ENCODE data around the gene IDE.
"Not testable (repeated sequence)": the region's sequence is repeated elsewhere in the genome, so short reads cannot be mapped to it uniquely, and the experiment has no call there.

Gene IDE

GRCh38 chr10:92573091-92573797 is 649 bp downstream of the IDE start:
- Mint-ChIP-seq H3K4me3 (peak overlapping the region; percentile 89), H3K27me3 (no peaks in the 10 kb centered on the region), H3K27ac (peak overlapping the region; percentile 15), H3K9me3 (no peaks in the 10 kb centered on the region), H3K4me1 (peaks cover 43% of the 10 kb centered on the region), H3K36me3 (peaks cover 7% of the 10 kb centered on the region)

GRCh38 chr10:92572362-92573090 is 1.4 kb downstream of the IDE start:
- Mint-ChIP-seq H3K27ac (peak overlapping the region; percentile 15), H3K4me1 (peaks cover 49% of the 10 kb centered on the region), H3K36me3 (peaks cover 7% of the 10 kb centered on the region), H3K4me3 (peak overlapping the region; percentile 89), H3K27me3 (no peaks in the 10 kb centered on the region), H3K9me3 (no peaks in the 10 kb centered on the region)

GRCh38 chr10:92571649-92572048 is 2.2 kb downstream of the IDE start:
- peak overlapping the region; percentile 23 for H3K27ac Mint-ChIP-seq
- H3K36me3 Mint-ChIP-seq: peaks cover 9% of the 10 kb centered on the region
- no peaks in the 10 kb centered on the region for H3K27me3 Mint-ChIP-seq

GRCh38 chr10:92569663-92570062 is 4.2 kb downstream of the IDE start:
- H3K27me3 Mint-ChIP-seq, H3K4me3 Mint-ChIP-seq, H3K27ac Mint-ChIP-seq, H3K9me3 Mint-ChIP-seq: not testable (repeated sequence)
- Mint-ChIP-seq H3K36me3 (peaks cover 18% of the 10 kb centered on the region), H3K4me1 (peaks cover 62% of the 10 kb centered on the region)

More at GRCh38 chr10:92571649-92572048, 2.2 kb downstream of the IDE start:
- Mint-ChIP-seq H3K4me1 (peaks cover 55% of the 10 kb centered on the region), H3K4me3 (peak overlapping the region; percentile 89), H3K9me3 (no peaks in the 10 kb centered on the region)

- peaks cover 63% of the 10 kb centered on the region for H3K4me1 Mint-ChIP-seq
- no peaks in the 10 kb centered on the region for H3K9me3 Mint-ChIP-seq
- peaks cover 20% of the 10 kb centered on the region for H3K36me3 Mint-ChIP-seq
- H3K27me3 Mint-ChIP-seq: no peaks in the 10 kb centered on the region
- H3K27ac Mint-ChIP-seq: peak overlapping the region; percentile 14
- no peak overlapping the region for H3K4me3 Mint-ChIP-seq
Measured at GRCh38 chr10:92569071-92569470, 4.8 kb downstream of the IDE start.

GRCh38 chr10:92567952-92568600 is 5.8 kb downstream of the IDE start:
- H3K27ac Mint-ChIP-seq: no peak overlapping the region
- H3K4me3 Mint-ChIP-seq: no peak overlapping the region
- H3K9me3 Mint-ChIP-seq: no peaks in the 10 kb centered on the region
- H3K4me1 Mint-ChIP-seq: peaks cover 67% of the 10 kb centered on the region
- no peaks in the 10 kb centered on the region for H3K27me3 Mint-ChIP-seq
- peaks cover 23% of the 10 kb centered on the region for H3K36me3 Mint-ChIP-seq

- H3K36me3 Mint-ChIP-seq: peaks cover 38% of the 10 kb centered on the region
- H3K9me3 Mint-ChIP-seq: peaks cover 10% of the 10 kb centered on the region
- peaks cover 37% of the 10 kb centered on the region for H3K4me1 Mint-ChIP-seq
- H3K27ac Mint-ChIP-seq: no peak overlapping the region
- no peak overlapping the region for H3K4me3 Mint-ChIP-seq
- no peaks in the 10 kb centered on the region for H3K27me3 Mint-ChIP-seq
Measured at GRCh38 chr10:92562424-92562823, 11.5 kb downstream of the IDE start.

- no peaks in the 10 kb centered on the region for H3K27me3 Mint-ChIP-seq
- no peak overlapping the region for H3K4me3 Mint-ChIP-seq
- H3K9me3 Mint-ChIP-seq: peaks cover 10% of the 10 kb centered on the region
- H3K36me3 Mint-ChIP-seq: peaks cover 38% of the 10 kb centered on the region
- no peak overlapping the region for H3K27ac Mint-ChIP-seq
- H3K4me1 Mint-ChIP-seq: peaks cover 16% of the 10 kb centered on the region
Measured at GRCh38 chr10:92559046-92559445, 14.8 kb downstream of the IDE start.

GRCh38 chr10:92553959-92554358 is 19.9 kb downstream of the IDE start:
- peaks cover under 1% of the 10 kb centered on the region for H3K9me3 Mint-ChIP-seq
- H3K27me3 Mint-ChIP-seq: no peaks in the 10 kb centered on the region
- peaks cover 33% of the 10 kb centered on the region for H3K36me3 Mint-ChIP-seq
- H3K4me3 Mint-ChIP-seq: no peak overlapping the region
- peaks cover 9% of the 10 kb centered on the region for H3K4me1 Mint-ChIP-seq
- no peak overlapping the region for H3K27ac Mint-ChIP-seq

GRCh38 chr10:92552310-92552709 is 21.6 kb downstream of the IDE start:
- H3K4me3 Mint-ChIP-seq: no peak overlapping the region
- H3K9me3 Mint-ChIP-seq: no peaks in the 10 kb centered on the region
- H3K36me3 Mint-ChIP-seq: peaks cover 28% of the 10 kb centered on the region
- no peak overlapping the region for H3K27ac Mint-ChIP-seq
- peaks cover 9% of the 10 kb centered on the region for H3K4me1 Mint-ChIP-seq
- no peaks in the 10 kb centered on the region for H3K27me3 Mint-ChIP-seq

- Mint-ChIP-seq H3K36me3 (peaks cover 28% of the 10 kb centered on the region), H3K27ac (no peak overlapping the region), H3K9me3 (no peaks in the 10 kb centered on the region), H3K27me3 (no peaks in the 10 kb centered on the region), H3K4me3 (no peak overlapping the region), H3K4me1 (peaks cover 12% of the 10 kb centered on the region)
Measured at GRCh38 chr10:92550924-92551323, 23.0 kb downstream of the IDE start.

- Mint-ChIP-seq H3K4me1 (peaks cover 43% of the 10 kb centered on the region), H3K4me3 (no peak overlapping the region)
Measured at GRCh38 chr10:92547676-92548075, 26.2 kb downstream of the IDE start.

GRCh38 chr10:92545556-92545955 is 28.3 kb downstream of the IDE start:
- Mint-ChIP-seq H3K36me3 (peaks cover 7% of the 10 kb centered on the region), H3K4me1 (peaks cover 48% of the 10 kb centered on the region), H3K27me3 (no peaks in the 10 kb centered on the region), H3K27ac (no peak overlapping the region), H3K9me3 (no peaks in the 10 kb centered on the region), H3K4me3 (no peak overlapping the region)

More at GRCh38 chr10:92547676-92548075, 26.2 kb downstream of the IDE start:
- H3K27me3 Mint-ChIP-seq: no peaks in the 10 kb centered on the region
- H3K36me3 Mint-ChIP-seq: peaks cover 14% of the 10 kb centered on the region
- H3K27ac Mint-ChIP-seq: no peak overlapping the region
- H3K9me3 Mint-ChIP-seq: no peaks in the 10 kb centered on the region

- peaks cover 7% of the 10 kb centered on the region for H3K36me3 Mint-ChIP-seq
- H3K27me3 Mint-ChIP-seq: no peaks in the 10 kb centered on the region
- H3K4me3 Mint-ChIP-seq: peak overlapping the region; percentile 31
- peak overlapping the region; percentile 53 for H3K27ac Mint-ChIP-seq
- peaks cover 51% of the 10 kb centered on the region for H3K4me1 Mint-ChIP-seq
- H3K9me3 Mint-ChIP-seq: no peaks in the 10 kb centered on the region
Measured at GRCh38 chr10:92544296-92544695, 29.6 kb downstream of the IDE start.

- Mint-ChIP-seq H3K4me3 (no peak overlapping the region), H3K36me3 (peaks cover 9% of the 10 kb centered on the region), H3K9me3 (no peaks in the 10 kb centered on the region), H3K27me3 (no peaks in the 10 kb centered on the region), H3K27ac (no peak overlapping the region), H3K4me1 (peaks cover 63% of the 10 kb centered on the region)
Measured at GRCh38 chr10:92542458-92542857, 31.4 kb downstream of the IDE start.

GRCh38 chr10:92541583-92541982 is 32.3 kb downstream of the IDE start:
- Mint-ChIP-seq H3K27ac (no peak overlapping the region), H3K36me3 (peaks cover 9% of the 10 kb centered on the region), H3K4me3 (no peak overlapping the region), H3K27me3 (no peaks in the 10 kb centered on the region), H3K9me3 (no peaks in the 10 kb centered on the region), H3K4me1 (peaks cover 63% of the 10 kb centered on the region)
